ENCODE data around the gene ZNF81.

- TF ChIP-seq RAD21 (conservative IDR thresholded peaks at IDR 0.05 in 1 of 2, IDR thresholded peaks at IDR 0.05 in 1 of 2), result no peak
- no peak for TF ChIP-seq RARB (CRISPR knock-in tag; IDR thresholded peaks at IDR 0.05)
- no peak for TF ChIP-seq POLR2A (IDR thresholded peaks at IDR 0.05; ENCODE audit: low read length)
- TF ChIP-seq, protein P1, sequence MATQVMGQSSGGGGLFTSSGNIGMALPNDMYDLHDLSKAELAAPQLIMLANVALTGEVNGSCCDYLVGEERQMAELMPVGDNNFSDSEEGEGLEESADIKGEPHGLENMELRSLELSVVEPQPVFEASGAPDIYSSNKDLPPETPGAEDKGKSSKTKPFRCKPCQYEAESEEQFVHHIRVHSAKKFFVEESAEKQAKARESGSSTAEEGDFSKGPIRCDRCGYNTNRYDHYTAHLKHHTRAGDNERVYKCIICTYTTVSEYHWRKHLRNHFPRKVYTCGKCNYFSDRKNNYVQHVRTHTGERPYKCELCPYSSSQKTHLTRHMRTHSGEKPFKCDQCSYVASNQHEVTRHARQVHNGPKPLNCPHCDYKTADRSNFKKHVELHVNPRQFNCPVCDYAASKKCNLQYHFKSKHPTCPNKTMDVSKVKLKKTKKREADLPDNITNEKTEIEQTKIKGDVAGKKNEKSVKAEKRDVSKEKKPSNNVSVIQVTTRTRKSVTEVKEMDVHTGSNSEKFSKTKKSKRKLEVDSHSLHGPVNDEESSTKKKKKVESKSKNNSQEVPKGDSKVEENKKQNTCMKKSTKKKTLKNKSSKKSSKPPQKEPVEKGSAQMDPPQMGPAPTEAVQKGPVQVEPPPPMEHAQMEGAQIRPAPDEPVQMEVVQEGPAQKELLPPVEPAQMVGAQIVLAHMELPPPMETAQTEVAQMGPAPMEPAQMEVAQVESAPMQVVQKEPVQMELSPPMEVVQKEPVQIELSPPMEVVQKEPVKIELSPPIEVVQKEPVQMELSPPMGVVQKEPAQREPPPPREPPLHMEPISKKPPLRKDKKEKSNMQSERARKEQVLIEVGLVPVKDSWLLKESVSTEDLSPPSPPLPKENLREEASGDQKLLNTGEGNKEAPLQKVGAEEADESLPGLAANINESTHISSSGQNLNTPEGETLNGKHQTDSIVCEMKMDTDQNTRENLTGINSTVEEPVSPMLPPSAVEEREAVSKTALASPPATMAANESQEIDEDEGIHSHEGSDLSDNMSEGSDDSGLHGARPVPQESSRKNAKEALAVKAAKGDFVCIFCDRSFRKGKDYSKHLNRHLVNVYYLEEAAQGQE (IDR thresholded peaks at IDR 0.05), result no peak
These were observed 34.1 kb upstream of the ZNF81 start for GRCh38 chrX:47802589-47802988.

All from A549 (cell line).